GM18517 (cell line): ENCODE measurements around the gene MCC.
A peak's percentile ranks its signal among the peaks of the same experiment; 100 is the strongest.
"Not testable (repeated sequence)": the region's sequence is repeated elsewhere in the genome, so short reads cannot be mapped to it uniquely, and the experiment has no call there.

ENCODE experiments used
- ATAC-seq: cut with Tn5 transposase; IDR thresholded peaks from one replicate; pipeline ENCODE4 v1.9.1; 2021; ENCODE audit warnings: mild to moderate bottlenecking, moderate library complexity; ENCODE audit not compliant: unreplicated experiment

MCC gene

DNA sequence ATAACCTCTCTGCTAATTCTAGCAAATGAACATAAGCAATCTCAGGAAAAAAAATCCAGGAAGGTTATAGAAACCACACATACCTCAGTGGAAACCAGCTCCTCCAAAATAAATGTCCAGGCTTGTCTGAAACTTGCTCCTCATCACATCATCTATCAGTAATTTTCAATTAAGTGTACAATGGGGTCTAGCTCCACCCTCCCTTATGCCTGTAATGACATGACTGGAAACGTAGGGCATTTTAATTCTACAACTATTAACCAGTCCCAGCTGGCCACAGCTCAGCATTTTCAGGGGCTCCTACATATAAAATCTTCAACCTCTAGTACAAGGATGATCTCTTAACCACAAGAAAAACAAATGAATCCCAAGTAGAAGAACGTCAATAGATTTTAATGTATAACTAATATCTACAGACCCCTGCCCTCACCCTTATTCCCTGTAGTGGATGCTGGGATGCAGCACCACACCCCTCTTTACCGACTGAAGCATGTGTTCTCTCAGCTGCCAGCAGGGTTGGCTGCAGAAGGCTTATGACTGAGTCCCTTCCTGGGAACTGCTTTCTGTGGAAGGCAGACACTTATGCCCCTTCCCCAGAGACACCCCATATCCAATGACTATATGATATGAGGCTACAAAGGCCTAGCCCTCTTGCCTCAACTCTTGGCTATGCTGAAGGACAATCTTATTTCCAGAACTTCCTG is 60.2 kb downstream of the MCC start:
- ATAC-seq, result no peak

DNA sequence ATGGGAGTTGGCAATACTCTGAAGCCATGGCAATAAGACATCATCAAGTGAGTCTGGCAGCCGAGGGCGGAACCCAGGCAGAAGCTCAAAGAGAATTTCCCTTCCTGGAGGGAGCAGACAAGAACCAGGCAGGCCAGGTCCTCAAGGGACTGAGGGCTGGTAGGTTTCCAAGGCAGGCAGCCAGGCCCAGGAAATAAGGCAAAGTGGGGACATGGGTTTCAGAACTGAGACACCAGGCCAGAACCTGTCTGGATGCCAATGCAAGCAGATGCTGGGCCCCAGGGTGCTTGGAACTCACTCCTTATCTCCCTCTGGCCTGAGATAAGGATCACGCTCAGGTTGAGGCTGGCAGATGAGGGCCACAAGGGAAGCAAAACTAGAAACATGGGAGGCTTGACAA is 62.3 kb downstream of the MCC start:
- no peak for ATAC-seq

DNA sequence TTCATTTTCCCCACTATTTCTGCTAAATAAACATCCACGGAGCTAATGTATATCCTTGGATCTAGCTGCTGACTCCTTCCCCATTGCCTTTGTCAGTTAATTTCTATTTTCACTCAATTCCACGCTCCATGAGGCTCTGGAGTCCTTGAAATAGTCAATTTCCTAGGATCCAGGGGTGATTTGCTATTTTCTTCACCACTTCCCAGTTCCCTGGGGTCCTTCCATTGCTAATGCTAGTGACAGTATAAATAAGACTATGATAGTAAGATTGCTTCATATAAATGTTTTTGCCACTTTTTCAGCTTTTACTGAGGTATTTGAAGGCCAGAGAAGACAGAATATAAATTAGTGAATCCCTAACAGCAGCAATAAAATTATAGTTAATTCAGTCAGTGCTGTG is 66.6 kb downstream of the MCC start:
- no peak for ATAC-seq

DNA sequence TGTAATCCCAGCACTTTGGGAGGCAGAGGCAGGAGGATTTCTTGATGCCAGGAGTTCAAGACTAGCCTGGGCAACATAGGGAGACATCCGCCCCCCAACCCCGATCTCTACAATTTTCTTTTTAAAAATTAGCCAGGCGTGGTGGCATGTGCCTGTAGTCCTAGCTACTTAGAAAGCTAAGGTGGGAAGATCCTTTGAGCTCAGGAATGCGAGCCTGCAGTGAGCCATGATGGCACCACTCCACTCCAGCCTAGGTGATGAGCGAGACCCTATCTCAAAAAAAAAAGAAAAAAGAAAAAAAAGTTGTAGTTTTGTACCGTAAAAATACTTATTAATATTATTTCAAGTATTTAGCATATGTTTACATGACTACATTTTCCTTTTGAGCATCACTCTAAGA is 82.7 kb downstream of the MCC start:
- ATAC-seq, result no peak

DNA sequence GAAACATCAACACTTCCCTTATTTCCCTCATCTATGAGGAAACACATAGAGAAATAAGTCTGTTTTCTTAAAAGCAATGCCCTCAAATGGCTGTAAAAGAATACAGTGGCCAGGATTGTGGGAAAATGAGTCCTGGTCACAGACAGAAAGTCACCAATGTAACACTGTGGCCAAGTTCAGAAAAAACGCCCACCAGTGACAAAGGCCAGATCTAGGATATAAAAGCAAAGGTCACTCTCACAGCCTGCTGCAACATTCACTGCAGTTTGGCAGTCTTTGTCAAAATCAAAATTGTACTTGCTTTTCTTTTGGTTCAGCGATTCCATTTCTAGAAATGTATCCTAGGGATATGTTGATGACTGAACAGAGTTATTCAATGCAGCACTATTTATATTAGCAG is 84.0 kb downstream of the MCC start:
- no peak for ATAC-seq

DNA sequence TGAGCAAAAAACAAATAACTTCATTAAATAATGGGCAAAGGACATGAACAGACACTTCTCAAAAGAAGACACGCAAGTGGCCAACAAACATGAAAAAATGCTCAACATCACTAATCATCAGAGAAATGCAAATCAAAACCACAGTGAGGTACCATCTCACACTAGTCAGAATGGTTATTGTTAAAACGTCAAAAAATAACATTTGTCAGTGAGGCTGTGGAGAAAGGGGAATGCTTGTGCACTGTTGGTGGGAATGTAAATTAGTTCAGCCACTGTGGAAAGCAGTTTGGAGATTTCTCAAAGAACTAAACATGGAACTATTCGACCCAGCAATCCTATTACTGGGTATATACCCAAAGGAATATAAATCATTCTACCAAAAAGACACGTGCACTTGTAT is 90.3 kb downstream of the MCC start:
- not testable (repeated sequence) for ATAC-seq

DNA sequence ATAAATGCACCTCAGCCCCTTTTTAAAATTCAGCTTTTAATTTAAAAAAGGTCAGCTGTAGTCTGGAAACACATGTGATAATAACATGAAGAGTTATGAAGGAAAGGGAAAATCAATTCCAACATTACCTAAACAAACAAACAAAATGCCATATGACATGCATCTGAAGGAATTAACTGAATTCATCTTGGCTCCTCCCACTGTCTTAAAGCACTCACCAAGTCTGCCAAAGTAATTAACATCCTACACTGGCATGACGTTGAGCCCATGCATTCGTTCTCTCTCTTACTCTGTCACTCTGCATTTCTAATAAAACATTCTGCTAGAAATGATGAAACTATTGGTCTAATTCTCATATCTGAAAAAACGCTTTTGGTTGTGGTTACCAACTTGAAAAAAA is 91.2 kb downstream of the MCC start:
- ATAC-seq, result no peak

DNA sequence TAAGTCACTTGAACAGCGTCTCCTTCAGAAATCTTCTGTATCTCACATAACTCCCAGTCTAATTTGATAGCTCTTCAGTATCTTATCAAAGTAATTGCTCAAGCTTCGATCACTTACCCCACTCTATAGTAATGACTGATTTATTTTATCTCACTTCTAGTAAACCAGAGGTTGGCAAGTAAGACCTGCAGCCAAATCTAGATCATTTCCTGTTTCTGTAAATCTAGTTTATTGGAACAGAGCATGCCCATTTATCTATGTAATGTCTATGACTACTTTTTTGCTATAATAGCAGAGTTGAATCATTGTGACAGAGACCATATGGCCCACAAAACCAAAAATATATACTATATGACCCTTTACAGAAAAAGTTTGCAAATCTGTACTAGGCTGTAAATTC is 93.6 kb downstream of the MCC start:
- no peak for ATAC-seq

DNA sequence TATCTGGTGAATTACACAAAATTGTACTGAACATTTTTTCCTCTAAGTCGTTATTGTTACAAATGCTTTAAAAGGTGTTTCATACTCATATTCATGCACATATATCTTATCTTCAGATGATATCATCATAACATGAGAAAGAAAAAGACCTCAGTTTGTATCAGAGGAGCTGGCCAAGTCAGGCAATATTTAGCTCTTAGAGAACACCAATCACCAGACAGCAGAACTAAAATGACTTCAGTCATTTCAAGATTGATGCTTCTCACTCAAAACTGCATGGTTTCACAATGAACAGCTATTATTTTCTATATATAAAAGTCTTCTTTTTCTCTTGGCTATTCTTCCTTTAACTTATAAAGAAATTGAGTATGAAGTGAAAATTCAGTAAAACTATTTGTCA is 98.0 kb downstream of the MCC start:
- no peak for ATAC-seq

DNA sequence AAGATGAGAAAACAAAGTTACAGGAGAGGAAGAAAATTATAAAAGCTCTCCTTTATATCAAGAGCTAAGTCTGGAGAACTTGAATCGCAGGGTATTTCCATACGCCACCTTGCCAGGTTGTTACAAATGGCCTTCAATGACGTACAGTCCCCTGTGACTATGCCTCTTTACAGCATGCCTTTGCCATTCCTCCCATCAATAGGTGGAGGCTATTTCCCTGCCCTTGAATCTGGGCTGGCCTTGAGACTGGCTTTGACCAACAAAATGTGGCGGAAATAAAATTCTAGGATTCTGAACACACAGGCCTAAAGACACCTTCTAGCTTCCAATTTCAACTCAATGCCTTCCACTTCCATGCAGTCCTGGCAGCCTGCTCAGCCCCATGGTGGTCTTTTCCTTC is 99.1 kb downstream of the MCC start:
- ATAC-seq, result no peak

DNA sequence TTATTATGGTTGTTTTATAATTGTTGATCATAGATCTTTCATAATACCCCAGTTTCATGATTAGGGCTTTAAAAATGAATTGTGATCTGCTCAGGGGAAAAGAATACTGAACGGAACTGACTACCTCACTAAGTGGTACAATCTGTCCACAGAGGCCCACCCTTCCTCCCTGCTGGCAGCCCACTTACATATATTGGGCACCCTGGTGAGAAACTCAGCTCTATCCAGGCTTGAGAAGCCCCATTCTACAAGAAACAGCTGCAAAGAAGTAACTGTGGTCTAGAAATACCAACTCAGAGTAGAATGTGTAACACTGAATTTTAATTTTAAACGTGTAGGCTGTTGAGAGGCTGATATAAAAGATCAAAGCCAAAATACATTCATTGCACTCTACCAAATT is 100.4 kb downstream of the MCC start:
- no peak for ATAC-seq

DNA sequence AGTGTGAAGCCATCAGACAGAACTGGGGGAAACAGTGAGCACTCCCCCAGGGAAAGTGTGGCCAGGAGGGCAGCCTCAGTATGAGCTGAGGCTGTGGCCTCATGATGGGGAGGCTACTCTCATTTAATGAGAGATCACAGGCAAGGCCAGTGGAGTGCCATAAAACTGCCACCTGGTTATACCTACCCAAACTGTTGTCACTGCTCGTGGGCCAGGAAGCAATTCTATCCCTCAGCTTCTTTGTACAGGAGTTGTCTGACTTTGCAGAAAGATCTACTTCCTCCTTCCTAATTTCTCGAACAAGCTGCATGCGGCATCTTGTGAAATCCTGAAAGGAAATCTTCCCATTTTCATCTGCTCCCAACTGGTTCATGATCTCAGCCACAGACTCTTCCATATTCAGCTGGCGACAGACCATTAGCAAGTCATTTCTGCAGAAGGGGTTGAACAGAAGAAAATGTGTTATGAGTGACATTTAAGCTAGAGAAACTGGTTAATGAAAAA is 103.4 kb downstream of the MCC start:
- ATAC-seq, result no peak

DNA sequence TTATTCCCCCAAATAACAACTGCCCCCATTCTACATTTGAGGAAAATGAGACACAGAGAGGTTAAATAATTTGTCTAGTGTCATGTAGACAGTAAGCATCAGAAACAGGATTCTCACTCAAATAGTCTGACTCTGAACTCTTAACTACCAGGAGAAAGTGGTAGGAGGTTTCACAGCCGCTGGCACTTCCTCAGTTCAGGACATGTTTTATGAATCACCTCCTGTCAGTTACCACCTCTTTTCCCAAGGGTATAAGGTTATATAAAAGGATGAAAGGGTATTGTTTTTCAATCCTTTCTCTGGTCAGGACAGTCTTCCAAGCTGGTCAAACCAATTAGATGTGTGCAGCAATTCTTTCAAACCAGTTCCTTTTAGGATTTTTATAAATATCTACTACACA is 105.5 kb downstream of the MCC start:
- no peak for ATAC-seq

DNA sequence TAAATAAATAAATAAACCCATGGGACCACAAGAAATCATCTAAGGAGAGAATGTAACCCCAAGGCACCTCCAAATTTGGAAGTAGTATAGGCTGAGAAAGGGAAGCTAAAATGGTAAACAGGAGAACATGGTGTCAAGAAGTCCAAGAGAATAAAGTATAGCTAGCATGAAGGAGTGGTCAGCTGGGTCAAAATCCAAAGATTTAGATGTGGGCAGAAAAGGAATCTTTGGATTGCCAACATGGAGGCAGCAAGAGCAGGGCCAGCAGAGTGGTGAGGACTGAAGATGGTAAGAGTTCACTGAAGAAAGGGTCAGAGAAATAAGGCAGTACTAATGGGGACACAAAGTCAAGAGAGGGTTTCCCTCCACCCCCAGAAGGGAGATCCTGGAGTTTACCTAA is 106.5 kb downstream of the MCC start:
- ATAC-seq, result no peak

DNA sequence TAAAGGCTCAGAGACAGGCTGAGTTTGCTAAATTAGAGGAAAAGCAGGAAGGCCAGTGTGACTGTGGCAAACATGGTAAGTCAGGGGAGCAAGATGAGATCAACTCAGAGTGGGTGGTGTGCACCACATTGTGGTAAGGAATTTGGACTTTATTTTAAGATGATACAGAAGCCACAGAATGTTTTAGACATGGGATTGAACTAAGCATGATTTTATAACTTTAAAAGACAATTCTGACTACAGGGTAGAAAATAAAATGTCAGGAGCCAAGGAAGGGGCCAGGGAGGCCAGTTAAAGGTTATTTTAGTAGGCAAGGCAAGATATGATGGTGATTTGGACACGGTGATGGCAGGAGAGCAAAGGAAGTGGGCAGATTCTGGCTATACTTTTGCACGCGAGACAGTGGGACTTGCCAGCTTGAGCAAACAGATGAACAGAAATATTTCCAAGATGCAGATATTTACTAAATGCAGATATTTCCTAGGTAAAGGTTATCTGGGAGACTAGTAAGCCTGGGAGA is 107.4 kb downstream of the MCC start:
- ATAC-seq, result no peak

DNA sequence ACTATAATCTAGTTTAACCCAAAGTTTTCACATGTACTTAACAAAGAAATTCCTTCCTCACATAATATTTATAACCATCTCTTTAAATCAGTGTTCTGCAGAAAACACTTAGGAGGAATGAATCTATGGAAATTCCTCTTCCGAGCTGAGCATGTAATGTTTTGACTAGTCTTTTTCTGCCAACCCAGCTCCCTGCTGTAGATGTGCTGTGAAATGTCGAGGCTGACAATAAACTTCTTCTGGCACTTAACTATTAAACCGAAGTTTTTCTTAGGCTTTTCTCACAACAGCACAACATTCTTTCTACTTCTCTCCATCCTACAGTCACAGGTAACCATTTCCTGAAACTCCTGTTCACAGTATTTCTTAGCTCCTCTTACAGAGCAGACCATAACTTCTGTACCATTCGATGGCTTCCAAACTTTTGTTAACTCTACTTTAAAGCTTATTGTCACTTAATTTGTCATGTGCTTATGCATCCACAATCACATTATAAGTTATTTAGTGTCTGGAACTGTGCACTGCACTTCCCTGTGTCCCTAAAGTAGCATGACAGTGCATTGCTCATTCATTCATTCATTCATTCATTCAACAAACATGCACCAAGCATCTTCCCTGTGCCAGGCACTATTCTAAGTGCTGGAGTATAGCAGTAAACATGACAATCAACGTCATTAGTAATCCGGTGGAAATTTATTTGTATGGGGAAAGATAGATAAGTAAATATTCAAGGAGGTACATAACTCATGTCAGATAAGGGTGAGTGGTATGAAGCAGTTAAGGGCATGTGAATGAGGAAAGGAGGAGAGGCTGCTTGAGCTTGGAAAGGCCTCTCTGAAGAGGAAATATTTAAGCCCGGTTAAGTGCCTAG is 108.1 kb downstream of the MCC start:
- ATAC-seq, result no peak

DNA sequence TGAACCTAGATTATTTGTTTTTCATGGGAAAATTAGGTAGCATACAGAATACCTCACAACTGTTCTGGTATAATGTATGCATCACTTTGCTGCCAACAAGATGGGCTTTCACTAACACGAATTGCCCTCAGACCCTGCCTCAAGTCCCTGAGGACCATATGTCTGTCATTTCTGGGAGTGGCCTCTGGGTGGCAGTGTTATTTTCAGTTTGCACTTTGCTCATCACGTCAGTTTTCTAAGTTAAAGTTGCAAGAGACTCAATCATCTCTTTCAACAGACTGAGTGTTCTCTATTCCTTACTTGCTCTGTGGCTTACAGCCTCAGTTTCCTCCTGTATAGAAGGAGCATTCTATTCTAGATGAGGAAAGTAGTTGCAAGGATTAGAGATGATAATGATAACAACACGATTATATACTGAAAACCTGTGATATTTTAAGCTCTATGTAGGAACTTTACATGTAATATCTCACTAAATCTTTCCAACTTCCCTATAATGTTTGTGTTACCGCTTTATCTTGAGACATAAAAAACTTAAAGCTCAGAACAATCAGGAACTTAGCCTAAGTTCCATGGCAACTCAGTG is 109.2 kb downstream of the MCC start:
- ATAC-seq, result peak; percentile 75

DNA sequence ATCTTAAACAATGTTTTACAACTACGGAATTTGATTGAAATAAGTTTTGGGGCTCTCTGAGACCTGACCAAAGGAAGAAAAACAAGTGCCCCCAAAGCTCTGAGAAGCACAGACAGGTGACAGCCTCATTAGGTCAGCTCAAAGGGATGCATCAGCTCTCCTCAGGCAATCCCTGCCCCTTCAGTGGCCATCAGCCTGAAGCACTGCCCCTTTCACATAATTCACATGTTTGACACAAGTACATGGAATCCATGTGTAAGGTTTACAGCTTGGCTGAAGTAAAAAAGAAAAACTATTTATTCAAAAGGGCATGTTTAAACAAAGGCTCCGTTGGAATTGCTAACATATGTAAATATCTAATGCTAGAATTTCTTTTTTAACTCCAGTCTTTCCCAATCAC is 109.7 kb downstream of the MCC start:
- ATAC-seq, result no peak

DNA sequence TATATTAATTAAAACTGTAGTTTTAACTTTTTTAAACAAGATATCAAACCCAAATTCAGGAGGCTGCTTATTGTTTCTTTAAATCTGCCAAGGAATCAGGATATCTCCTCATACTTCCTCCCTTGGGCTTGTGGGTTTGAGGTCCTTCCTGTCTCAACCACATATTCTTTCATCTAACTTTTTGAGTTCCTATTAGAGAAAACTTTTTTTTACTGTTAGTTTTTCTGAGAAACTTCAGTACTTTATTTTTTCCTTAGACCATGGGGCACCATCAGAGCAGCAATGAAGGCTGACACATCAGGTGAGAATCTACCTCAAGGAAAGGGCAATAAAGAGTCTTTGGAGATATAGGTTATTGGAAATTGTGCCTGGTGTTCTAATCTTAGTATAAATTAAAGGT is 110.2 kb downstream of the MCC start:
- ATAC-seq, result no peak

DNA sequence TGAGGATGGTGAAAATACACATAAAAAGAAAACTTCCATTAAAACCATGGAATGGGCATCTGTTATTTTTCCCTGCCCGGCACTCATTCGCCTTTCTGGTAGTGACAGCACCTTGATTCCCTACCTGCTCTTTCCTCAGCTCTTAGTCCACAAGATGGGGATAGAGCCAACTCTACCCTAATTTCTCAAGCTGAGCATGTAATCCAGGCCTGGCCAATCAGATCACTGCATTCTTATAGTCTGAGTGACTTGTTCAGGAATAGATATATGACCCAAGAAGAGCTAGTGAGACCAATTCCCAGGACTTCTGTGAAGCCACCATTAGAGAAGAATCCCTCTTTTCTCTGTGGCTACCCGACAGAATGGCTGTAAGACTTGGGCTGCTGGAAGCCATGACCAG is 111.6 kb downstream of the MCC start:
- ATAC-seq, result no peak

DNA sequence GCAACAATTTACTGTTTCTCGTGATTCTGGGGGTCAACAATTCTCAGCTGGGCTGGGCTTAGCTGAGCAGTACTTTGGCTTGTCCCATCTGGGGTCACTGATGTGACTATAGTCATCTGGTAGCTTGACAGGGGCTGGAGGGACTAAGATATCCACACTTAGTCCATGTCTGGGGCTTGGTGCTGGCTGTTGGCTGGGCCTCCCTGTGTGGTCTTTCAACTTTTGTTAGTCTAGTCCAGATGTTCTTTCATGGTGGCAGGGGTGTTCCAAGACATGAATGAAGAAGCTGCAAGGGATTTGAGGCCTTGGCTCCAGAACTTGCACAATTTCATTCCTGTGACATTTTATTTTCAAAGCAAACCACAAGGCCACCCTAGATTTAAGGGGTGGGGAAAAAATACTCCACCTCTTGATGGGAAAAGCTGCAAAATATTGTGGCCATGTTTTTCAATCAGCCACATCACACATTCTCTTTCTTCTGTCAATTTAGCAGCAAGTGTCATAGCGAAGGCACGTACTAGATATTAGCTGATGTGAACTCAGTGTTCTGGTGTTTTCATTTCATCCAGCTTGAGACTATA is 112.7 kb downstream of the MCC start:
- ATAC-seq, result no peak
